Esophagus (tissue), 2 donors: ENCODE results near the gene CARD16. TPM values are rescaled to one million over a fixed set of nuclear protein-coding genes. Genes with fewer than 3 reads are reported as not detected.

Experiments
- H3K27ac ChIP-seq, 2 donors: one replicate each; pipeline ENCODE4 v1.5.1; 2013; ENCODE audit warnings: low read depth in 2 of 2, mild to moderate bottlenecking in 2 of 2, inconsistent platforms in 1 of 2, low read length in 1 of 2, moderate library complexity in 1 of 2
- H3K27me3 ChIP-seq, 2 donors: one replicate each; pipeline ENCODE4 v1.6.1; 2013; ENCODE audit warnings: low read length in 2 of 2, control low read depth in 1 of 2, mild to moderate bottlenecking in 1 of 2; ENCODE audit not compliant: insufficient read depth in 2 of 2, control insufficient read depth in 1 of 2
- H3K36me3 ChIP-seq, 2 donors: one replicate each; pipeline ENCODE4 v1.6.1; 2013; ENCODE audit warnings: low read length in 1 of 2; ENCODE audit not compliant: control insufficient read depth in 2 of 2, insufficient read depth in 2 of 2
- H3K4me1 ChIP-seq, 2 donors: one replicate each; pipeline ENCODE4 v1.6.1; 2013; ENCODE audit warnings: low read length in 1 of 2; ENCODE audit not compliant: control insufficient read depth in 2 of 2, insufficient read depth in 2 of 2
- H3K4me3 ChIP-seq, 2 donors: one replicate each; pipeline ENCODE4 v1.5.1; 2013; ENCODE audit warnings: low read length in 2 of 2, mild to moderate bottlenecking in 2 of 2, low read depth in 1 of 2, moderate library complexity in 1 of 2
- H3K9me3 ChIP-seq, 2 donors: one replicate each; pipeline ENCODE4 v1.6.1; 2013; ENCODE audit warnings: mild to moderate bottlenecking in 2 of 2, low read depth in 1 of 2, low read length in 1 of 2, moderate library complexity in 1 of 2; ENCODE audit not compliant: control insufficient read depth in 2 of 2, insufficient read depth in 1 of 2
- WGBS, 2 donors: extraction: QIAGEN DNeasy Blood & Tissue Kit; methylation state at CpG; one replicate each; pipeline ENCODE4 v1.1.7; 2013; 5-methylcytosine and 5-hydroxymethylcytosine counted together
- polyA plus RNA-seq, 2 donors: library from polyadenylated mRNA; stranded (reverse); fragments of 200-250 nt; gene quantifications; one replicate each; pipeline ENCODE4 v1.2.3, GENCODE V29; 2013
- donor health status: healthy with polysubstance abuse.
- donor health status: Bipolar disorder and iron deficiency.

The CARD16 gene
- polyA plus RNA-seq, 2 donors = 21.9 to 32.7 TPM

DNA sequence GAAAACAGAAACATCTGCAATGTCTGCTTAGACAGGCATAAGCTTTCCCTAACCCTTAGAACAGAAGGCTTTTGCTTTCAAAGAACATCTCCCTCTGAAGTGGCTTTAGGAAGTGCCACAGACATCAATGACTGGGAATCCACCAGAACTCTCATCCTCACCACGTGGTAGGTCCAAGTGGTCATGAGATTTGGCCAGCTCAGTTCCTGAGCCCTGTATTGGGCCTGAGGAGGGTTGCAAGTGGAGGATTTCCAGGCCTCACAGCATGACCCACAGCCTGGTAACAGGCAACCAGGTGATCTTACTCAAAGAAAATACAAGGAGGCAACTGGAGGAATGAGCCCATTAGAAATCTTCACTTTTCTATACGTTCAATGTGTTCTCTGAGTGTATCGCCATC lies 11.8 kb downstream of the CARD16 start:
- Histone ChIP-seq H3K27me3 (no peaks in the 10 kb centered on the region), H3K36me3 (peaks cover 6 to 7% of the 10 kb centered on the region in 2 donors), H3K27ac (no peak overlapping the region), H3K9me3 (no peaks in the 10 kb centered on the region), H3K4me3 (no peak overlapping the region), H3K4me1 (no peaks in the 10 kb centered on the region)
- WGBS, 2 donors = 70 to 74% methylated on average over 3 of the region's 3 CpGs

DNA sequence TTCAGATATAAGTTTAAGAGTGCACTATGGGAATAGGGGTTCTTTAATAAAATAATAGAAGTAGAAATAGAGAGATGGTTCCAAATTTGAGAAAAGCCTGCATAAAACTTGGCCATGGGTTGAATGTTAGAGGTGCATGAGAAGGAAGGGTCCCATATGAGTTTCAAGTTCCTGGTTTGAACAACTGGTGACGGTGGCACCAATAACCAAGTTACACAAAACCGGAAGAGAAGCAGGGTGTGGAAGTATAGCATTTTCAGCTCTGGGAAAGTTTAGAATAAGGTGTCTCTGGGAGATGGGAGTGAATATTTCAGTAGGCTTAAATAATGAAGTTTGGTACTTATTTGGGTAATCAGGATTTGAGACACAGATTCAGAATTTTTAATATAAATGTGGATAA lies 12.6 kb downstream of the CARD16 start:
- WGBS, 2 donors = 74 to 86% methylated on average over 2 of the region's 2 CpGs
- Histone ChIP-seq H3K4me1 (no peaks in the 10 kb centered on the region), H3K9me3 (no peaks in the 10 kb centered on the region), H3K4me3 (no peak overlapping the region), H3K27me3 (no peaks in the 10 kb centered on the region), H3K27ac (no peak overlapping the region), H3K36me3 (peaks cover 6 to 7% of the 10 kb centered on the region in 2 donors)

DNA sequence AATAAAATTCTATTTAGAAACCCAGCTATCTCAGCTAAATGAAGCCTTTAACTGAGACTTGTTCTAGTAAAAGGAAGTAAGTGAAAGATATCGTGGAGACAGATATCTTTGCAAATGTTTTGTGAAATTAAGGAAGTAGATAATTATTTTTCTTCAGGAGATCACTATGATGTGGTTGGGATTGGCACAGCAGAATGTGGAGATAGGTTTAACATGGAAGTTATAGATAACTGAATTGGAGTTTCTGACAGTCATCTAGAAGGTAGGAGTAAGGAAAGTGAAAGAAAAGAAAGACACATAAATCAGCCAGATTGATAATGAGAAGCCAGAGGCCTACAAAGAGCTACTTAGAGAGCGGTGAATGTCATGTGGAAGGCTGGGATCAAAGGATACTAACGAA lies 17.5 kb downstream of the CARD16 start:
- Histone ChIP-seq H3K4me1 (no peaks in the 10 kb centered on the region), H3K4me3 (no peak overlapping the region), H3K36me3 (peaks cover 6 to 7% of the 10 kb centered on the region in 2 donors), H3K27me3 (no peaks in the 10 kb centered on the region), H3K27ac (no peak overlapping the region), H3K9me3 (no peaks in the 10 kb centered on the region)
- 78 to 84% methylated on average over 3 of the region's 3 CpGs for WGBS, 2 donors

DNA sequence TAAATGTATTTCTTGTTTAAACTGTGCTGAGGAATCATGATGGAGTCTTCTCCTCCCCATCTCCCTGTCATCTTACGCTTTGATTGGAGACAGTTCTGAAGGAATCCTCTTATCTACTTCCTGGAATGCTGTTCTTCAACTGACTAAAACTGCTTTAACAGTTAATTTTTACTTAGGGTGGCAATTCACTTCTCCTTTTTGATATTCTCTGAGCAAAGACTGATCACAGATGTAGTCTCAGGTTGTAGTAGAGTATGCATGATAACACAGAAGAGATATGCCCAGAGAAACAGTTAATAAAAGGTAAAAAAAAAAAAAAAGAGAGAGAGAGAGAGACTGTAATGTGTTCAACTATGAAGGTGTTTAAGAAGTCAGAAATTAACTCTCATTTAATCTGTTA lies 20.7 kb downstream of the CARD16 start:
- Histone ChIP-seq H3K27ac (no peak overlapping the region), H3K9me3 (no peaks in the 10 kb centered on the region), H3K4me1 (no peaks in the 10 kb centered on the region), H3K36me3 (no peaks in the 10 kb centered on the region), H3K27me3 (no peaks in the 10 kb centered on the region), H3K4me3 (no peak overlapping the region)
- 92 to 94% methylated on average over 1 of the region's 1 CpG for WGBS, 2 donors

DNA sequence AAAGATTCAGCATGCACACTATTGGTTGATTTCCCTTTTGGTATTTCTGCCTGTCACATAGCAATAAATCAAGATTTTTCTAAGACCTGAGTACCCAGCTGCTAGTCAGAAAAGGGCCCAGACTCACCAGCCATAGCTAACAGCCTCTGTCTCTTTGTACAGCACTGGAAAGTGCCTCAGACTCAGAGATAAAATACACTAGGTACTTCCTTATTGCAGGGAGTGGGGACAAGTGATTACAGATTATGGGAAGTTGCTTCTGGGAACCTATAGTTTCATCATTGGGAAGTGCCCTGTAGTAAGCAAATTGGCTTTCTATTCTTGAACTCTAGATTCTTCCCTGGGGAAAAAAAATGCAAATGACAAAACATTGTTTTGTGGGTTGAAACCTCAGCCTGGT lies 22.1 kb downstream of the CARD16 start, which contains the start of gene CASP5:
CASP5 (minus strand) TSS at position 166 of the 400 bp plus-strand sequence; CDS start at position 134, 32 bp downstream.
- Histone ChIP-seq H3K4me1 (no peaks in the 10 kb centered on the region), H3K27me3 (no peaks in the 10 kb centered on the region), H3K4me3 (no peak within 1 kb of the TSS), H3K36me3 (no peaks in the 10 kb centered on the region), H3K9me3 (no peaks in the 10 kb centered on the region), H3K27ac (no peak within 1 kb of the TSS)

DNA sequence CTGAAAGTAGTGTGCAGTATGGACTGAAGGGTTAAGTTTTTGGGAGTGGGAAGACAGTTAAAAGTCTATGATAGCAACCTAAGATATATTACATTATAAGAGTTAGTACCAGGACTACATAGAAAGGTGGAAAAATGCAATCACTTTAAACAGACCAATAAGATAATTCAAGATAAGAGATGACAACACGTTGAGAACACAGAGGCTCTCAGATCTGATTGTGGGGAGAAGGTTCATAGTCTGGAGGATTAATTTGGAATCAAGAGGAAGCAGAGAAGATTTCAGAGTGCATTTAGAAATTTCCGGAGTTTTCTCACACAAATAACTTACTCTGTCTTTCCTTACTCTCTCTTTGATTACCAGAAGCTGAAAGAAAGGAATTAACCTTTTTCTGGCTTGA lies 22.6 kb downstream of the CARD16 start:
- no peaks in the 10 kb centered on the region for H3K4me1 ChIP-seq
- no peak overlapping the region for H3K27ac ChIP-seq
- WGBS, 2 donors = 45 to 62% methylated on average over 2 of the region's 2 CpGs

DNA sequence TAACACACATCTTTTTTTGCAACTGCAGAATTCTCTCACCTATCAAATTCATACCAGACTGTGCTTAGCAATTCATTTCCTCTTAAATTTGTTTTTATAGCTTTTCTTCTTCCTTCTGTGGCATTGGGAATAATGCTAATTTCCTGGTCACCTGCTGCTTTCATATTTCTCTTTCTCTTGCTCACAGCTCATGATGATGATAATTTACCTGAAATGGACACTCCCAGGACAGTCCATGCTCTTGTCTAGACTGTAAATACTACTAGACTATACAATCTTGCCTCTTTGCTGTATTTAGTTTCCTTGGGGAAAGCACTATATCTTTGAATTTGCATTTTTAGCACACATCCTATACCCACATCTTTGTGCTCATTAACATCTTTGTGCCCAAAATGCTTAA lies 37.7 kb downstream of the CARD16 start:
- Histone ChIP-seq H3K27ac (no peak overlapping the region), H3K4me3 (no peak overlapping the region), H3K36me3 (no peaks in the 10 kb centered on the region), H3K9me3 (no peaks in the 10 kb centered on the region), H3K4me1 (no peaks in the 10 kb centered on the region), H3K27me3 (no peaks in the 10 kb centered on the region)

More for the DNA sequence above, 22.6 kb downstream of the CARD16 start:
- Histone ChIP-seq H3K27me3 (no peaks in the 10 kb centered on the region), H3K4me3 (no peak overlapping the region), H3K36me3 (no peaks in the 10 kb centered on the region), H3K9me3 (no peaks in the 10 kb centered on the region)

DNA sequence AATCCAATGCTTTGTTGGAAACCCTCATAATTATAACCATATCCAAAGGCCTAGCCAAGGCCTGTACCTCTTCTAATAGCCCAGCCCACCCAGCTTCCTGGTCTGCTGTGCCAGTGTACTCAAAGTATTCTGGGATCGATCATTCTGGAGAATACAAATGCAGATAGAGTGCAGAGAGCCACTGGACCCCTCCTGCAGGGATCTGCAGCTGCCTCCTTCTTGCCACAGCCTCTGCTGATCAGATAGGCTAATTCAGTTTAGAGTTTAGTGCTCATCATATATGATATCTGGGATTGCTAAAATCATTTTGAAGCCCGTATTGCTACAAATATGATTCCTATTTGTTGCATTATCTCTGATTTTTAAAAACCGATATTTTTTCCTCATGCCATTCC lies 39.7 kb downstream of the CARD16 start:
- no peak overlapping the region for H3K4me3 ChIP-seq
- 85 to 90% methylated on average over 3 of the region's 3 CpGs for WGBS, 2 donors
- no peaks in the 10 kb centered on the region for H3K4me1 ChIP-seq
- no peaks in the 10 kb centered on the region for H3K27me3 ChIP-seq
- no peaks in the 10 kb centered on the region for H3K36me3 ChIP-seq
- no peak overlapping the region for H3K27ac ChIP-seq
- H3K9me3 ChIP-seq = no peaks in the 10 kb centered on the region

DNA sequence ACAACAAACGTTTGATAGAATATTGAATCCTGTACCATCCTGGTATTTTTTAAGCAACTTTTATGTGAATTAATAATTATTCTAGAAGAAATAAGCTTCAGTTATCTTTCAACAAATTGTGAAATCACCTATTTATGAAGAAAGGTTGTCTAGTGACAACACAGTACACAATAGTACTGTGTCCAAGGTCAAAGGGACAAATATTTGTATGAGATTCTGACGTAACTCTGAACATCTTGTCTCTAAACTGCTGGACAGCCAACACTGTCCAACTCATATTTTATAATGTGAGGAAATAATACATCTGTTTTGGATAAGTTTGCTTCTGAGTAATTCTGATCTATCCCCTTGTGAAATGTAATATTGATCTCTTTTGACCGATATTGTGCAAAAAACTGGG lies 41.1 kb downstream of the CARD16 start:
- WGBS, 2 donors = 68 to 83% methylated on average over 3 of the region's 3 CpGs
- Histone ChIP-seq H3K9me3 (no peaks in the 10 kb centered on the region), H3K27me3 (no peaks in the 10 kb centered on the region), H3K27ac (no peak overlapping the region), H3K4me1 (no peaks in the 10 kb centered on the region), H3K4me3 (no peak overlapping the region), H3K36me3 (no peaks in the 10 kb centered on the region)

DNA sequence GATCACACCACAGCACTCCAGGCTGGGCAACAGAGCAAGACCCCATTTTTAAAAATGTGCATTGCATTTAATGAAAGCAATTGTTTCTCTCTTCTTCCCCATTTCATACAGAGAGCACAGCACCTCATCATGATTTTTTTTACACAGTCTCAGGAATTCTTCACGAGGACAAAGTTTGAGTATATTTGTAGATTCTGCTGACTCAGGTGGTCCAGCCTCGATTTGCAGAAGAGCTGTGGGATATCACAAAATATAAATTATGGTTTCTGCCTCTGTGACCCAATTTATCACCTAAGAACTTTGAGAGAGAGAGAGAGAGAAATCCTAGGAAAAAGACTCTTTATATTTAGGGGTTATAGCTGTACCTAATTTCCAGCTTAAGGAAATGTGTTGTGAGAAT lies 42.0 kb downstream of the CARD16 start:
- Histone ChIP-seq H3K4me3 (no peak overlapping the region), H3K4me1 (no peaks in the 10 kb centered on the region), H3K36me3 (no peaks in the 10 kb centered on the region), H3K9me3 (no peaks in the 10 kb centered on the region), H3K27me3 (no peaks in the 10 kb centered on the region), H3K27ac (no peak overlapping the region)
- 77 to 86% methylated on average over 2 of the region's 2 CpGs for WGBS, 2 donors
